Kidney epithelial cell (primary cell): Measurements from ENCODE around the gene EIF6. TPM values are rescaled to one million over a fixed set of nuclear protein-coding genes. Genes with fewer than 3 reads are reported as not detected.

Experiments used
- DNase-seq: peaks from one replicate; pipeline ENCODE4 v3.0.0-alpha.2; 2010; ENCODE audit warnings: low read depth
- H3K27me3 ChIP-seq: 2 replicates; pipeline ENCODE4 v1.6.0; 2011; ENCODE audit warnings: low read length; ENCODE audit not compliant: control insufficient read depth, insufficient read depth
- H3K36me3 ChIP-seq: 2 replicates; pipeline ENCODE4 v1.5.1; 2011; ENCODE audit warnings: low read length; ENCODE audit not compliant: control insufficient read depth, insufficient read depth
- H3K4me3 ChIP-seq: 2 replicates; pipeline ENCODE4 v1.5.1; 2011; ENCODE audit warnings: low read depth, mild to moderate bottlenecking, control low read depth, low read length
- total RNA-seq: library from RNA; depleted of rRNA; stranded (reverse); fragments of >200 nt; gene quantifications from 2 replicates; pipeline ENCODE4 v1.2.3, GENCODE V29; 2015
- TF ChIP-seq, protein P1 (sequence below): IDR thresholded peaks from 2 replicates; pipeline ENCODE4 v1.5.1; 2011; ENCODE audit warnings: mild to moderate bottlenecking, moderate library complexity, low read length, control low read depth, inconsistent platforms; ENCODE audit not compliant: insufficient read depth, poor library complexity, severe bottlenecking

EIF6 gene
- total RNA-seq, 1 donor from 2014 or later: 284 TPM

DNA sequence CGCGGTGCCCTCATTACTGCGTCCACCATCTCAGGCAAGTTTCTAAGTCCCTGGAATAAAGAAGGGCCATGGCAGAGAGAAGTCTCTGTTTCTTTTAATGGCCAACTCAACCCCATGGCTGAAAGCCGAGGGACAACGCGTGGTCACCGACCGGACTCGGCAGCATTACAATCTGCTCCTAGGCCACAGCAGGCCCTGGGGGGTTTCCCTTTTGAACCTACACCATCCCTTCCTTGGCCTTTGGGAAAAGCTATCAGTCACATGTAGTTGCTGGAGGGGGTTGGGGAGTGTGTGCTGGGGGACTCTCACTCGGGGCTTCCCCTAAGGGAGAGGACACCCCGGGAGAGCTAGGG is 18.8 kb upstream of the EIF6 start:
- TF ChIP-seq, protein P1, sequence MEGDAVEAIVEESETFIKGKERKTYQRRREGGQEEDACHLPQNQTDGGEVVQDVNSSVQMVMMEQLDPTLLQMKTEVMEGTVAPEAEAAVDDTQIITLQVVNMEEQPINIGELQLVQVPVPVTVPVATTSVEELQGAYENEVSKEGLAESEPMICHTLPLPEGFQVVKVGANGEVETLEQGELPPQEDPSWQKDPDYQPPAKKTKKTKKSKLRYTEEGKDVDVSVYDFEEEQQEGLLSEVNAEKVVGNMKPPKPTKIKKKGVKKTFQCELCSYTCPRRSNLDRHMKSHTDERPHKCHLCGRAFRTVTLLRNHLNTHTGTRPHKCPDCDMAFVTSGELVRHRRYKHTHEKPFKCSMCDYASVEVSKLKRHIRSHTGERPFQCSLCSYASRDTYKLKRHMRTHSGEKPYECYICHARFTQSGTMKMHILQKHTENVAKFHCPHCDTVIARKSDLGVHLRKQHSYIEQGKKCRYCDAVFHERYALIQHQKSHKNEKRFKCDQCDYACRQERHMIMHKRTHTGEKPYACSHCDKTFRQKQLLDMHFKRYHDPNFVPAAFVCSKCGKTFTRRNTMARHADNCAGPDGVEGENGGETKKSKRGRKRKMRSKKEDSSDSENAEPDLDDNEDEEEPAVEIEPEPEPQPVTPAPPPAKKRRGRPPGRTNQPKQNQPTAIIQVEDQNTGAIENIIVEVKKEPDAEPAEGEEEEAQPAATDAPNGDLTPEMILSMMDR: no peak
- no peaks in the 10 kb centered on the region for H3K27me3 ChIP-seq
- no peak for DNase-seq
- H3K36me3 ChIP-seq: peaks cover 1% of the 10 kb centered on the region
- H3K4me3 ChIP-seq: no peak overlapping the region

DNA sequence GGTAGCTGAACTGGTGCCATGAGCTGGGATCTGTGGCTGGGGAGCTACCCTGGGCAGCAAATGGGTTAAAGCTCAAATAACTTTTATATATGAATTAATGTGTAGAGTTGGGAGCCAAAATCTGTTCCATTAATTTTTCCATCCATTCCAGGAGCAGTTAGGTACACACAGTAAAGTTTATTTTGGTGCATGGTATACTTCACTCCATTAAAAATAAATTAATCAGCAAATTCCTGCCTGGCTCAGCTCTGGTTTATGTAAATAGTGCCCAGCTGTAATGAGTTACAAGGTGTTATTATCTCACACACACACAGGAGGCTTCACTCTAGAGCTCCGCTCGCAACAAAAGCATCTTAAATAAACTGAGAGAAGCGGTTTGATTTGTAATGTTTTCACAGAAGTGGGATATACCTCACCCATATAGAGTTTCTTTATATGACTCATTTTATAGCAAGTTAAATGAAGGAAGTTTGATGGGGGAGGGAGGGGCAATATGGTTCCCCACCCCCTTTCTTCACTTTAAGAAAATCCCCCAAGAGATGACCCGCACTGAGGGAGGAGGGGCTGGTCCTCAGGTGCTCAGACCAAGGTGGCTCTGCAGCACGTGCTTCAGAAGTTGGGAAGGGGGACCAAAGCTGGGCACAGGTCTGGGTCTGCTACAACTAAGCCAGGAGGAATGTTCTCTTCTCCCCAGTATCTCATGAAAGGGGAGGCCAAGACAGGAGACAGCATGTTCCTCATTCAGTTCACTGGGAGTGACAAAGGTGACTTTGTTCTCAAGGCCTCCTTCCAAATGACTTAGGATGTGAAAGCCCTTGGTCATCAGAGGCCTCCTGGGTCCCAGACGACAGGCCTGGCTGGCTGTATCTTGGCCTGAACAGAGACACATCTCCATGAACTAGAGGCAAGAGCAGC is 18.1 kb upstream of the EIF6 start:
- TF ChIP-seq, protein P1: no peak
- Histone ChIP-seq H3K27me3 (no peaks in the 10 kb centered on the region), H3K36me3 (peaks cover 1% of the 10 kb centered on the region), H3K4me3 (no peak overlapping the region)
- no peak for DNase-seq

DNA sequence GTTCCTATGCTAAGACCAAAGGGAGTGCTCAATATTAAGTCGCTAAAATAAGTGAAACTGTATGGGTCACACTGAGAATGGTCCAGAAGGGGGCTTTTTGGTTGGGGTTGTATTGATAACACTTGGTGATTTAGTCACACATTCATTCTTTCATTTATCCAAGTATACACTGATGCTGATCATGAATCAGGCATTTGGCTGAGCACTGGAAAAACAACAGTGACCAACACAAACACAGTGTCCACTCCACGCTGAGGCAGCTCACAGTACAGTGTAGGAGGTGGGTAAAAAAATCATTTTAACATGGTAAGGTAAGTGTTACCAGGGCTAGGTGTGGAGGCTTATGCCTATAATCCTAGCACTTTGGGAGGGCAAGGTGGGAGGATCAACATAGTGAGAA is 16.9 kb upstream of the EIF6 start:
- TF ChIP-seq, protein P1: no peak
- no peaks in the 10 kb centered on the region for H3K27me3 ChIP-seq
- peaks cover 1% of the 10 kb centered on the region for H3K36me3 ChIP-seq
- H3K4me3 ChIP-seq: no peak overlapping the region
- DNase-seq: no peak

DNA sequence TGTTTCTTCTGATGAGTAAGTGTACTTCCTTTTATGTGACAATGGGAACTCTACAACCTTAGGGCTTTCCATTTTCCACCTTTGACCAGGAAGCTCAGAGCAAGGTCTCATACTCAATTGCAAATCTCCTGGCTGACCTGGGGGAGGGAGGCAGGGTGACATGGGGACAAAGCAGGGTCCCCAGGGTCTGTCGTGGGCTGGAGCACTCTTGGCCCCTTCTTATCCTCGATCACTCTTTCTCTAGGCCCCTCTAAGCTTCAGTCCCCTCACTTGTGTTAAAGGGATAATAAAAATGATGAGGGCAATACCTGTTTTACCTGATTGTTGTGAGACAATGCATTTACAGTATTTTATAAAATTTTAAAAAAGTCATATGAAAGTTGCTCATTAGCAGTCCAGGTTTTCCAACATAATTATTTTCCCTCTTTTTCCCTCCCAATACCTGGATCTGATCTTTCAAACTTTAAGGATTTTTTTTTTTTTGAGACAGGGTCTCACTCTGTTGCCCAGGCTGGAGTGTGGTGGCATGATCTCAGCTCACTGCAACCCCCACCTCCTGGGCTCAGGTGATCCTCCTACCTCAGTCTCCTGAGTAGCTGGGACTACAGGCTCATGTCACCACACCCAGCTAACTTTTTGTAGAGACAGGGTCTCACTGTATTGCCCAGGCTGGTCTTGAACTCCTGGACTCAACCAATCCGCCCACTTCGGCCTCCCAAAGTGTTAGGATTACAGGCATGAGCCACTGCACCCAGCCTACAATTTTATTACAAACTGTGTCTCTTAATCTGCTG is 16.1 kb upstream of the EIF6 start:
- TF ChIP-seq, protein P1: no peak
- H3K4me3 ChIP-seq: no peak overlapping the region
- no peak for DNase-seq
- H3K27me3 ChIP-seq: no peaks in the 10 kb centered on the region
- H3K36me3 ChIP-seq: peaks cover 1% of the 10 kb centered on the region

DNA sequence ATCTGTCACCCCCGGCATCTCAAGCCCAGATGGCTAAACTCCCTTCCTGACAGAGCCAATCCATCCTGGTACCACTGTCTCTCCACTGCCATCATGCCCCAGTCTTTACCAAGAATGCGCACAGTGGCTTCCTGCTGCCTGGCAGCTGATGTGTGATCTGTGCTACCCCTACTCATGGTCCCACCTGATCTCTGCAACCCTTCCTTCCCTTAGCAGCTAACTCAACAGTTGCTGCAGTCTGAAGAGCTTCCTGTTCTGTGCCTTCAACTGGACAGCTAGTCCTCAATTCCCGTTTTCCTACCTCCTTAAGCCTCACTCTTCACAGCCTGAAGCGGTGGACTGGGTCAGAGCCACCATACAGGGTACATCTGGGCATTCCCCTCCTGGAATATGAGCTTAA is 15.2 kb upstream of the EIF6 start:
- TF ChIP-seq, protein P1: no peak
- no peaks in the 10 kb centered on the region for H3K27me3 ChIP-seq
- peaks cover 1% of the 10 kb centered on the region for H3K36me3 ChIP-seq
- no peak for DNase-seq
- no peak overlapping the region for H3K4me3 ChIP-seq
